CD8-positive, alpha-beta memory T cell (primary cell): ENCODE data around the gene ZBTB8OS. TPM values are rescaled to one million over a fixed set of nuclear protein-coding genes. Genes with fewer than 3 reads are reported as not detected.

ENCODE experiments used
- CTCF ChIA-PET: fragments of 350-600 bp; sonication (Branson Sonifier 250); formaldehyde crosslinking; loops from one replicate; lab custom pipeline; 2021; ENCODE audit warnings: antibody characterized with exemption; lab: Charles Lee
- POLR2A ChIA-PET: fragments of 350-600 bp; sonication (Branson Sonifier 250); formaldehyde crosslinking; loops from one replicate; lab custom pipeline; 2021; ENCODE audit warnings: antibody characterized with exemption; lab: Charles Lee
- DNase-seq, 5 donors: peaks; one replicate each; pipeline versions ENCODE4 v3.0.0 to v3.0.0-alpha.2; 2020 to 2022; ENCODE audit warnings: mixed read lengths in 1 of 5
- H3K27ac ChIP-seq: one replicate; pipeline ENCODE4 v1.7.0; 2013; ENCODE audit warnings: low read depth, mild to moderate bottlenecking, low read length, moderate library complexity
- H3K27me3 ChIP-seq: 2 replicates; pipeline ENCODE4 v1.7.0; 2013; ENCODE audit warnings: low read length, mild to moderate bottlenecking; ENCODE audit not compliant: insufficient read depth, poor library complexity, severe bottlenecking
- H3K36me3 ChIP-seq: 2 replicates; pipeline ENCODE4 v1.7.0; 2013; ENCODE audit warnings: mild to moderate bottlenecking, low read length, moderate library complexity; ENCODE audit not compliant: insufficient read depth
- H3K4me1 ChIP-seq: 2 replicates; pipeline ENCODE4 v1.7.0; 2013; ENCODE audit warnings: mild to moderate bottlenecking, low read length, moderate library complexity; ENCODE audit not compliant: insufficient read depth
- H3K4me3 ChIP-seq: 2 replicates; pipeline ENCODE4 v1.7.0; 2013; ENCODE audit warnings: mild to moderate bottlenecking, low read length
- H3K9me3 ChIP-seq: 2 replicates; pipeline ENCODE4 v1.7.0; 2013; ENCODE audit warnings: mild to moderate bottlenecking, low read length
- H3K27ac Mint-ChIP-seq, 8 donors: one replicate each; pipeline ENCODE4 v1.8.0; 2020 to 2021; ENCODE audit warnings: mixed read lengths in 8 of 8, mild to moderate bottlenecking in 6 of 8, inconsistent platforms in 3 of 8, moderate library complexity in 3 of 8
- H3K27me3 Mint-ChIP-seq, 2 donors: one replicate each; pipeline ENCODE4 v1.8.0; 2020 to 2021; ENCODE audit warnings: mixed read lengths in 2 of 2, mild to moderate bottlenecking in 1 of 2, moderate library complexity in 1 of 2
- H3K36me3 Mint-ChIP-seq, 3 donors: one replicate each; pipeline ENCODE4 v1.8.0; 2020 to 2021; ENCODE audit warnings: mixed read lengths in 3 of 3, inconsistent platforms in 1 of 3, mild to moderate bottlenecking in 1 of 3
- H3K4me1 Mint-ChIP-seq, 3 donors: one replicate each; pipeline ENCODE4 v1.8.0; 2020 to 2021; ENCODE audit warnings: mixed read lengths in 3 of 3, inconsistent platforms in 1 of 3, mild to moderate bottlenecking in 1 of 3
- H3K4me3 Mint-ChIP-seq, 7 donors: one replicate each; pipeline ENCODE4 v1.8.0; 2020 to 2021; ENCODE audit warnings: mixed read lengths in 7 of 7, mild to moderate bottlenecking in 6 of 7, moderate library complexity in 4 of 7, inconsistent platforms in 2 of 7
- H3K9me3 Mint-ChIP-seq, 5 donors: one replicate each; pipeline ENCODE4 v1.8.0; 2020 to 2022; ENCODE audit warnings: mixed read lengths in 5 of 5, mild to moderate bottlenecking in 3 of 5, moderate library complexity in 2 of 5, inconsistent platforms in 1 of 5
- polyA plus RNA-seq: library from polyadenylated mRNA; unstranded; fragments of 300-500 nt; fragmentation: Illumina TruSeq; gene quantifications from one replicate; pipeline ENCODE4 v1.2.3, GENCODE V29; 2021
- total RNA-seq, 2 experiments: library from RNA; stranded (reverse); gene quantifications; one replicate each; pipeline ENCODE4 v1.2.3, GENCODE V29; 2021

The ZBTB8OS gene
- total and polyA plus RNA-seq, 3 experiments from 2014 or later: 76.7 to 79.9 (median 79.4) TPM

GRCh38 chr1:32666901-32667566 lies 16.7 kb upstream of the ZBTB8OS start:
- Histone ChIP-seq H3K4me3 (no peak overlapping the region), H3K9me3 (no peaks in the 10 kb centered on the region), H3K27me3 (no peaks in the 10 kb centered on the region), H3K4me1 (no peaks in the 10 kb centered on the region), H3K36me3 (peaks cover 43% of the 10 kb centered on the region), H3K27ac (no peak overlapping the region)
- Mint-ChIP-seq H3K4me3 (no peak overlapping the region), H3K9me3 (no peaks in the 10 kb centered on the region), H3K36me3 (peaks cover 12 to 73% (median 26%) of the 10 kb centered on the region in 3 donors), H3K4me1 (peaks cover 10 to 15% (median 13%) of the 10 kb centered on the region in 3 donors), H3K27me3 (no peaks in the 10 kb centered on the region), H3K27ac (peak overlapping the region in 1 of 8 donors; percentile 44)
- ChIA-PET POLR2A (no interaction called here), CTCF (no interaction called here)
- DNase-seq: no peak

- Mint-ChIP-seq H3K4me3 (no peak overlapping the region), H3K27ac (no peak overlapping the region), H3K9me3 (no peaks in the 10 kb centered on the region), H3K27me3 (no peaks in the 10 kb centered on the region), H3K4me1 (peaks cover 10 to 17% (median 15%) of the 10 kb centered on the region in 3 donors), H3K36me3 (peaks cover 8 to 73% (median 24%) of the 10 kb centered on the region in 3 donors)
- Histone ChIP-seq H3K9me3 (no peaks in the 10 kb centered on the region), H3K27me3 (no peaks in the 10 kb centered on the region), H3K27ac (no peak overlapping the region), H3K36me3 (peaks cover 36% of the 10 kb centered on the region), H3K4me1 (no peaks in the 10 kb centered on the region), H3K4me3 (no peak overlapping the region)
- DNase-seq: no peak
- ChIA-PET CTCF (no interaction called here), POLR2A (no interaction called here)
Measured at GRCh38 chr1:32665915-32666314, 15.6 kb upstream of the ZBTB8OS start.

- no peak overlapping the region for H3K27ac ChIP-seq
- POLR2A ChIA-PET: interaction anchor here (1.4 kb wide), 1 partner anchor 9 kb away, joined by 7 read pairs; the partner anchor contains the start of genes RBBP4 and ZBTB8OS
- no peaks in the 10 kb centered on the region for H3K27me3 ChIP-seq
- Mint-ChIP-seq H3K27me3 (no peaks in the 10 kb centered on the region), H3K4me3 (no peak overlapping the region), H3K27ac (no peak overlapping the region), H3K36me3 (peaks cover 10 to 74% (median 23%) of the 10 kb centered on the region in 3 donors), H3K4me1 (peaks cover 33 to 54% (median 40%) of the 10 kb centered on the region in 3 donors), H3K9me3 (no peaks in the 10 kb centered on the region)
- H3K36me3 ChIP-seq: peaks cover 43% of the 10 kb centered on the region
- H3K9me3 ChIP-seq: no peaks in the 10 kb centered on the region
- CTCF ChIA-PET: interaction anchor here (1.1 kb wide), 1 partner anchor 9 kb away, joined by 4 read pairs; the partner anchor contains the start of genes RBBP4 and ZBTB8OS
- H3K4me1 ChIP-seq: peaks cover 13% of the 10 kb centered on the region
- H3K4me3 ChIP-seq: no peak overlapping the region
- DNase-seq: no peak
Measured at GRCh38 chr1:32659581-32659980, 9.2 kb upstream of the ZBTB8OS start.

- H3K4me1 Mint-ChIP-seq: peaks cover 63 to 83% (median 77%) of the 10 kb centered on the region in 3 donors
- no peak for DNase-seq
- peaks cover 22% of the 10 kb centered on the region for H3K36me3 ChIP-seq
- no peaks in the 10 kb centered on the region for H3K9me3 Mint-ChIP-seq
- peak overlapping the region; percentile 38 to 100 (median 98) for H3K27ac Mint-ChIP-seq
- H3K27me3 Mint-ChIP-seq: peaks cover 0 to 7% of the 10 kb centered on the region in 2 donors
- H3K27ac ChIP-seq: peak overlapping the region; percentile 99
- ChIA-PET POLR2A (no interaction called here), CTCF (interaction anchor here (1.3 kb wide), 2 partner anchors 60 to 132 kb away, joined by 3 read pairs; no protein-coding TSS in a partner anchor)
- no peaks in the 10 kb centered on the region for H3K9me3 ChIP-seq
- H3K27me3 ChIP-seq: no peaks in the 10 kb centered on the region
- peaks cover 0 to 65% (median 14%) of the 10 kb centered on the region in 3 donors for H3K36me3 Mint-ChIP-seq
- peaks cover 52% of the 10 kb centered on the region for H3K4me1 ChIP-seq
- H3K4me3 ChIP-seq: peak overlapping the region; percentile 84
- H3K4me3 Mint-ChIP-seq: peak overlapping the region; percentile 87 to 98 (median 93)
Measured at GRCh38 chr1:32652244-32652962, 2.1 kb upstream of the ZBTB8OS start.

GRCh38 chr1:32651461-32652073 lies 1.2 kb upstream of the ZBTB8OS start:
- POLR2A ChIA-PET: interaction anchor here (0.7 to 1.7 kb wide), 9 partner anchors 9 to 1355 kb away, joined by 3 to 14 read pairs (median 5); partner anchors contain the start of genes RNF19B, S100PBP, SNRNP40 and TRIM62
- H3K9me3 ChIP-seq: no peaks in the 10 kb centered on the region
- peaks cover 0 to 57% (median 12%) of the 10 kb centered on the region in 3 donors for H3K36me3 Mint-ChIP-seq
- no peaks in the 10 kb centered on the region for H3K27me3 ChIP-seq
- no peaks in the 10 kb centered on the region for H3K9me3 Mint-ChIP-seq
- peak overlapping the region; percentile 84 for H3K4me3 ChIP-seq
- peaks cover 60 to 75% (median 72%) of the 10 kb centered on the region in 3 donors for H3K4me1 Mint-ChIP-seq
- peaks cover 52% of the 10 kb centered on the region for H3K4me1 ChIP-seq
- H3K27ac ChIP-seq: peak overlapping the region; percentile 99
- H3K27ac Mint-ChIP-seq: peak overlapping the region; percentile 96 to 100 (median 98)
- peaks cover 0 to 7% of the 10 kb centered on the region in 2 donors for H3K27me3 Mint-ChIP-seq
- H3K4me3 Mint-ChIP-seq: peak overlapping the region; percentile 87 to 98 (median 93)
- CTCF ChIA-PET: interaction anchor here (1.2 to 1.4 kb wide), 3 partner anchors 9 to 131 kb away, joined by 3 to 4 read pairs (median 3); no protein-coding TSS in a partner anchor
- no peak for DNase-seq
- H3K36me3 ChIP-seq: peaks cover 14% of the 10 kb centered on the region

GRCh38 chr1:32650752-32651460 lies 556 bp upstream of the ZBTB8OS start, which contains the start of gene RBBP4:
Gene RBBP4, plus strand, starts transcription at chr1:32651208. Its CDS starts 99 bp downstream, at chr1:32651307.
- Histone ChIP-seq H3K4me3 (peak within 1 kb of the TSS; percentile 91), H3K27me3 (no peaks in the 10 kb centered on the region), H3K9me3 (no peaks in the 10 kb centered on the region), H3K36me3 (peaks cover 14% of the 10 kb centered on the region), H3K4me1 (peaks cover 52% of the 10 kb centered on the region), H3K27ac (peak within 1 kb of the TSS; percentile 99)
- Mint-ChIP-seq H3K27me3 (peaks cover 0 to 7% of the 10 kb centered on the region in 2 donors), H3K9me3 (no peaks in the 10 kb centered on the region), H3K4me3 (peak within 1 kb of the TSS; percentile 87 to 98 (median 93)), H3K4me1 (peaks cover 58 to 71% (median 71%) of the 10 kb centered on the region in 3 donors), H3K36me3 (peaks cover 0 to 54% (median 12%) of the 10 kb centered on the region in 3 donors), H3K27ac (peak within 1 kb of the TSS; percentile 96 to 100 (median 99))
- ChIA-PET POLR2A (interaction anchor here (0.6 to 1.7 kb wide), 11 partner anchors 9 to 1354 kb away, joined by 3 to 14 read pairs (median 5); partner anchors contain the start of genes BSDC1, RNF19B, S100PBP and SNRNP40), CTCF (interaction anchor here (1.2 to 1.4 kb wide), 2 partner anchors 9 to 61 kb away, joined by 3 to 4 read pairs; no protein-coding TSS in a partner anchor)
- peak; percentile 97 to 99 (median 98) for DNase-seq
